ENCODE data around the gene CIRBP. TPM values are rescaled to one million over a fixed set of nuclear protein-coding genes. Genes with fewer than 3 reads are reported as not detected.
A peak's percentile ranks its signal among the peaks of the same experiment; 100 is the strongest.

Gene CIRBP
- total and polyA plus RNA-seq, 2 of the 13 experiments (the other 11 are each of a cell fraction or from before 2014, with no cell fraction given): 133 to 140 TPM

DNA sequence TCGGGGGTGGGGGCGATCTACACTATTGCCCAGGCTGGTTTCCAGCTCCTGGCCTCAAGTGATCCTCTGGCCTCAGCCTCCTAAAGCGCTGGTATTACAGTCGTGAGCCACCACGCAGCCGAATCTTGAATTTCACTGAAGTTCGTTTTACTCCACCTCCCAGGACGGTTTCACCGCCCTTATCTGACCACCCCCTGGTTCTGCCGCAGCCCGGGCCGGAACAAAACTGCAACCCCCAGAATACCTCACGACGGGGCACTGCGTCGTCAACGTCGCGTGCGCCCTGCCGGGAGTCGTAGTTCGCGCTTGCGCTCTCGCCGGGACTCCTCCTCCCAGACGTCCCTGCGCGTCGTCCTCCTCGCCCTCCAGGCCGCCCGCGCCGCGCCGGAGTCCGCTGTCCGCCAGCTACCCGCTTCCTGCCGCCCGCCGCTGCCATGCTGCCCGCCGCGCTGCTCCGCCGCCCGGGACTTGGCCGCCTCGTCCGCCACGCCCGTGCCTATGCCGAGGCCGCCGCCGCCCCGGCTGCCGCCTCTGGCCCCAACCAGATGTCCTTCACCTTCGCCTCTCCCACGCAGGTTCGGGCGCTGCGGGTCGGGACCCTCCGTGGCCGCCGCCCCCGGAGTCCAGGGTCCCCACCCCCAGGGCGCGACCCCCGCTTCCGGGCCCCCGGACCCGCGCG lies 27.6 kb upstream of the CIRBP start, which contains the start of gene ATP5F1D (continued):
- TF ChIP-seq ZNF792 (CRISPR knock-in tag; IDR thresholded peaks at IDR 0.05): no peak
- 0 out of 2 replicates have a peak, but pooled peaks have one; percentile 25 for TF ChIP-seq ZNF670 (CRISPR knock-in tag; IDR thresholded peaks at IDR 0.05; ENCODE audit: borderline replicate concordance)
- TF ChIP-seq, protein P1, sequence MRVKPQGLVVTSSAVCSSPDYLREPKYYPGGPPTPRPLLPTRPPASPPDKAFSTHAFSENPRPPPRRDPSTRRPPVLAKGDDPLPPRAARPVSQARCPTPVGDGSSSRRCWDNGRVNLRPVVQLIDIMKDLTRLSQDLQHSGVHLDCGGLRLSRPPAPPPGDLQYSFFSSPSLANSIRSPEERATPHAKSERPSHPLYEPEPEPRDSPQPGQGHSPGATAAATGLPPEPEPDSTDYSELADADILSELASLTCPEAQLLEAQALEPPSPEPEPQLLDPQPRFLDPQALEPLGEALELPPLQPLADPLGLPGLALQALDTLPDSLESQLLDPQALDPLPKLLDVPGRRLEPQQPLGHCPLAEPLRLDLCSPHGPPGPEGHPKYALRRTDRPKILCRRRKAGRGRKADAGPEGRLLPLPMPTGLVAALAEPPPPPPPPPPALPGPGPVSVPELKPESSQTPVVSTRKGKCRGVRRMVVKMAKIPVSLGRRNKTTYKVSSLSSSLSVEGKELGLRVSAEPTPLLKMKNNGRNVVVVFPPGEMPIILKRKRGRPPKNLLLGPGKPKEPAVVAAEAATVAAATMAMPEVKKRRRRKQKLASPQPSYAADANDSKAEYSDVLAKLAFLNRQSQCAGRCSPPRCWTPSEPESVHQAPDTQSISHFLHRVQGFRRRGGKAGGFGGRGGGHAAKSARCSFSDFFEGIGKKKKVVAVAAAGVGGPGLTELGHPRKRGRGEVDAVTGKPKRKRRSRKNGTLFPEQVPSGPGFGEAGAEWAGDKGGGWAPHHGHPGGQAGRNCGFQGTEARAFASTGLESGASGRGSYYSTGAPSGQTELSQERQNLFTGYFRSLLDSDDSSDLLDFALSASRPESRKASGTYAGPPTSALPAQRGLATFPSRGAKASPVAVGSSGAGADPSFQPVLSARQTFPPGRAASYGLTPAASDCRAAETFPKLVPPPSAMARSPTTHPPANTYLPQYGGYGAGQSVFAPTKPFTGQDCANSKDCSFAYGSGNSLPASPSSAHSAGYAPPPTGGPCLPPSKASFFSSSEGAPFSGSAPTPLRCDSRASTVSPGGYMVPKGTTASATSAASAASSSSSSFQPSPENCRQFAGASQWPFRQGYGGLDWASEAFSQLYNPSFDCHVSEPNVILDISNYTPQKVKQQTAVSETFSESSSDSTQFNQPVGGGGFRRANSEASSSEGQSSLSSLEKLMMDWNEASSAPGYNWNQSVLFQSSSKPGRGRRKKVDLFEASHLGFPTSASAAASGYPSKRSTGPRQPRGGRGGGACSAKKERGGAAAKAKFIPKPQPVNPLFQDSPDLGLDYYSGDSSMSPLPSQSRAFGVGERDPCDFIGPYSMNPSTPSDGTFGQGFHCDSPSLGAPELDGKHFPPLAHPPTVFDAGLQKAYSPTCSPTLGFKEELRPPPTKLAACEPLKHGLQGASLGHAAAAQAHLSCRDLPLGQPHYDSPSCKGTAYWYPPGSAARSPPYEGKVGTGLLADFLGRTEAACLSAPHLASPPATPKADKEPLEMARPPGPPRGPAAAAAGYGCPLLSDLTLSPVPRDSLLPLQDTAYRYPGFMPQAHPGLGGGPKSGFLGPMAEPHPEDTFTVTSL (CRISPR knock-in tag; IDR thresholded peaks at IDR 0.05; ENCODE audit: borderline replicate concordance): no peak
- TF ChIP-seq, protein P2, sequence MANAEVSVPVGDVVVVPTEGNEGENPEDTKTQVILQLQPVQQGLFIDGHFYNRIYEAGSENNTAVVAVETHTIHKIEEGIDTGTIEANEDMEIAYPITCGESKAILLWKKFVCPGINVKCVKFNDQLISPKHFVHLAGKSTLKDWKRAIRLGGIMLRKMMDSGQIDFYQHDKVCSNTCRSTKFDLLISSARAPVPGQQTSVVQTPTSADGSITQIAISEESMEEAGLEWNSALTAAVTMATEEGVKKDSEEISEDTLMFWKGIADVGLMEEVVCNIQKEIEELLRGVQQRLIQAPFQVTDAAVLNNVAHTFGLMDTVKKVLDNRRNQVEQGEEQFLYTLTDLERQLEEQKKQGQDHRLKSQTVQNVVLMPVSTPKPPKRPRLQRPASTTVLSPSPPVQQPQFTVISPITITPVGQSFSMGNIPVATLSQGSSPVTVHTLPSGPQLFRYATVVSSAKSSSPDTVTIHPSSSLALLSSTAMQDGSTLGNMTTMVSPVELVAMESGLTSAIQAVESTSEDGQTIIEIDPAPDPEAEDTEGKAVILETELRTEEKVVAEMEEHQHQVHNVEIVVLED (CRISPR knock-in tag; IDR thresholded peaks at IDR 0.05; ENCODE audit: borderline replicate concordance): peak; percentile 99
- TF ChIP-seq, protein P3, sequence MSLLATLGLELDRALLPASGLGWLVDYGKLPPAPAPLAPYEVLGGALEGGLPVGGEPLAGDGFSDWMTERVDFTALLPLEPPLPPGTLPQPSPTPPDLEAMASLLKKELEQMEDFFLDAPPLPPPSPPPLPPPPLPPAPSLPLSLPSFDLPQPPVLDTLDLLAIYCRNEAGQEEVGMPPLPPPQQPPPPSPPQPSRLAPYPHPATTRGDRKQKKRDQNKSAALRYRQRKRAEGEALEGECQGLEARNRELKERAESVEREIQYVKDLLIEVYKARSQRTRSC (CRISPR knock-in tag; IDR thresholded peaks at IDR 0.05; ENCODE audit: low read depth): no peak
- TF ChIP-seq MAF1 (CRISPR knock-in tag; IDR thresholded peaks at IDR 0.05; ENCODE audit: borderline replicate concordance): no peak
- peak; percentile 45; the same call in 1 of the 2 replicates for TF ChIP-seq HES4 (CRISPR knock-in tag; IDR thresholded peaks at IDR 0.05; ENCODE audit: borderline replicate concordance)
- TF ChIP-seq DPF2 (CRISPR knock-in tag; IDR thresholded peaks at IDR 0.05; ENCODE audit: borderline replicate concordance, low read depth): no peak
- TF ChIP-seq SMAD9 (CRISPR knock-in tag; IDR thresholded peaks at IDR 0.05): no peak
- peak; percentile 91 for TF ChIP-seq GATAD1 (CRISPR knock-in tag; IDR thresholded peaks at IDR 0.05)
- no peak; the same call in 1 of the 2 replicates for TF ChIP-seq NCOA2 (CRISPR knock-in tag; IDR thresholded peaks at IDR 0.05)
- TF ChIP-seq, protein P4, sequence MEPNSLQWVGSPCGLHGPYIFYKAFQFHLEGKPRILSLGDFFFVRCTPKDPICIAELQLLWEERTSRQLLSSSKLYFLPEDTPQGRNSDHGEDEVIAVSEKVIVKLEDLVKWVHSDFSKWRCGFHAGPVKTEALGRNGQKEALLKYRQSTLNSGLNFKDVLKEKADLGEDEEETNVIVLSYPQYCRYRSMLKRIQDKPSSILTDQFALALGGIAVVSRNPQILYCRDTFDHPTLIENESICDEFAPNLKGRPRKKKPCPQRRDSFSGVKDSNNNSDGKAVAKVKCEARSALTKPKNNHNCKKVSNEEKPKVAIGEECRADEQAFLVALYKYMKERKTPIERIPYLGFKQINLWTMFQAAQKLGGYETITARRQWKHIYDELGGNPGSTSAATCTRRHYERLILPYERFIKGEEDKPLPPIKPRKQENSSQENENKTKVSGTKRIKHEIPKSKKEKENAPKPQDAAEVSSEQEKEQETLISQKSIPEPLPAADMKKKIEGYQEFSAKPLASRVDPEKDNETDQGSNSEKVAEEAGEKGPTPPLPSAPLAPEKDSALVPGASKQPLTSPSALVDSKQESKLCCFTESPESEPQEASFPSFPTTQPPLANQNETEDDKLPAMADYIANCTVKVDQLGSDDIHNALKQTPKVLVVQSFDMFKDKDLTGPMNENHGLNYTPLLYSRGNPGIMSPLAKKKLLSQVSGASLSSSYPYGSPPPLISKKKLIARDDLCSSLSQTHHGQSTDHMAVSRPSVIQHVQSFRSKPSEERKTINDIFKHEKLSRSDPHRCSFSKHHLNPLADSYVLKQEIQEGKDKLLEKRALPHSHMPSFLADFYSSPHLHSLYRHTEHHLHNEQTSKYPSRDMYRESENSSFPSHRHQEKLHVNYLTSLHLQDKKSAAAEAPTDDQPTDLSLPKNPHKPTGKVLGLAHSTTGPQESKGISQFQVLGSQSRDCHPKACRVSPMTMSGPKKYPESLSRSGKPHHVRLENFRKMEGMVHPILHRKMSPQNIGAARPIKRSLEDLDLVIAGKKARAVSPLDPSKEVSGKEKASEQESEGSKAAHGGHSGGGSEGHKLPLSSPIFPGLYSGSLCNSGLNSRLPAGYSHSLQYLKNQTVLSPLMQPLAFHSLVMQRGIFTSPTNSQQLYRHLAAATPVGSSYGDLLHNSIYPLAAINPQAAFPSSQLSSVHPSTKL (CRISPR knock-in tag; IDR thresholded peaks at IDR 0.05): no peak
- TF ChIP-seq DR1 (CRISPR knock-in tag; IDR thresholded peaks at IDR 0.05): peak; percentile 60; the same call in 1 of the 2 replicates

Data from HepG2 (cell line).